ENCODE results near the gene DNAI1.
A peak's percentile ranks its signal among the peaks of the same experiment; 100 is the strongest.
"Not testable (repeated sequence)": the region's sequence is repeated elsewhere in the genome, so short reads cannot be mapped to it uniquely, and the experiment has no call there.

Gene DNAI1

DNA sequence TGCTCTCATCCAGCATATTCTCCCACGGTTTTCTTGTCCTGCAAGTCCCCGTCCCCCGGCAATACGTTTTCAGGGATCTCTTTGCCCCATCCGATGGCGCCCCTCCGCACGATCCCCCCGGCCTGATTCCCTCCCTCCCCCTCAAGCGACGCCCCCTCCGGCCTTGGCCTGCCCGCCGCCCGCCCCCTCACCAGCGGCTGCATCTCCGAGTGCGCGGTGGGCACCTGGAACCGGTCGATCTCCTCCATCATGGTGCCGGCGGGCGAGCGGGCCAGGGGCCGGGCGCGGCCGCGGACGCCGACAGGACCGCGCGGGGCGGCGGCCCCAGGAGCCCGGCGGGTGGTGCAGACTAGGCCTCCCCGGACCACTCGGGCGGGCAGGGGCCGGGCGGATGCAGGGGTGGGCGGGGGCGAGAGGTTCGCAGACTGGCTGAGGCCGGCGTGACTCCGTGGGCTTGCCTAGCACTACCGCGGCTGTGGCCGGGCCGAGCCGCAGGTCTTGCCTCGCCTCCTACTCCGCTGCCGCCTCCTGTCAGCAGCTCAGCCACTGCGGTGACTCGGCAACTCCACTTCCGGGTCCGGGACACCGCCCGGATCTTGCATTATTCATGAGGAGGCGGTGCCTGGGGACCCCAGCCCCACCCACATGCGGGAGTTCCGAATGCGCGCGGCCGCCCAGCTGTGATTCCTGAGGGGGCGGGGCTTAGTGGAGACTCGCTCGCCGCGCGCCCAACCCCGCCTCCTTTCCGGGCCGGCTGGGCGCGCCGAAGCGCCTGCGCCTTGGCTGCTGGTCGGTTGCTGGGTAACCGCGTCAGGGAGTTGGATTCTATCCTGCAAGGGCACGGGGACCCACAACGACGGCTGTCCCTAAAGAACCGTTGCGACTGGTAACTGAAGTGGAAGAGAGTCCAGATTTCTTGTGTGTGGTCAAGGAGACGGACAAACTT, at the start of gene DNAI1, which contains the start of gene FAM219A:
TSS of gene DNAI1 (plus strand) at position 793 of the 946 bp plus-strand sequence. CDS start 201 bp downstream, outside the sequence.
TSS of gene FAM219A (minus strand) at position 558 of the 946 bp plus-strand sequence. CDS start at position 251, 307 bp downstream.
- peak; percentile 96 for DNase-seq

DNA sequence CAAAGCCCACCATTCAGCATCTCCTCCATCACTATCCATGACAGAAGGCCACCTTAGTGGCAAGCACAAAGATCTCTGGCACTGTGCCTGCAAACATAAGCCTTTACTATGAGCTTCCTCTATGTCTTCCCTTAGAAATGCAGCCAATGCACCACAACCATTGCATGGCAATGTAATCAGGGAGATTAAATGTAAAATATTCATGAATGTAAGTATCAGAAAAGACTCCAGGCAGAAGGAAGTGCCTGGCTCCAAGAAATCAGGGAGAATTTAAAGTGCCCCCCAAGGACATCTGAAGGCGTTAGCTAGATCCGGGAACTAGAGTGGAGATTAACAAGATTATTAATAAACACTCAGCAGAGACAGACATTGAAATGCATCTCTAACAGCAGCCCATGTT, 49.5 kb upstream of the DNAI1 start:
- DNase-seq: no peak

- no peak for DNase-seq
Observed at GRCh38 chr9:34412336-34412735, 46.3 kb upstream of the DNAI1 start.

DNA sequence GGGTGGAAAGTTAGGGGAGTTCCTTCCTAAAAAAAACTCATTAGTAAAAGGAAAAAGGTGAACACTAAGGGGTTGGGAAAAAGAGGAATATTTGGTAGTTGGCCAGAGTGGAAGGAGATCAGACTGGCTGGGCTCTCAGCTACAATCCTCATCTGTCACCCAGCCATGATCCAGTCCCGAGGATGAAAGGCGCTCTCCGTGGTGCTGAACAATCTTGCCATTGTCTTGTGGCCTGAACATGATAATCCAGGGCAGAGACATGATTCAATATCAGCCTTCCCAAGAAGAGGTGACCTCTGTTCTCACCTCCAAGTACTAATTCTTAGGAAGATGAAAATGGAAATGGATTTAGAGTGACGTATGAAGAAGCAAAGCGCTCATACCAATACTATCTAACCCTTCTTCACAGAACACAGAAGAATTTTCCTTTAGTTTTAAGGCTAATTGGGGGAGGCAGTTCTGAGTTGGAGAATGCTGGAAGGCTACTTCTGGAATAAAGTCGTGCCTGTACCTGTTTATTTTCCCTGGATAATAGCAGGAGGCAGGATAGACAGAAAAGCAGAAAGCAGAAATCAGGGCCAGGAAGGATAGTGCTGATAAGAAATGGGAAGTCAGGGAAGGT, 45.3 kb upstream of the DNAI1 start:
- no peak for DNase-seq

DNA sequence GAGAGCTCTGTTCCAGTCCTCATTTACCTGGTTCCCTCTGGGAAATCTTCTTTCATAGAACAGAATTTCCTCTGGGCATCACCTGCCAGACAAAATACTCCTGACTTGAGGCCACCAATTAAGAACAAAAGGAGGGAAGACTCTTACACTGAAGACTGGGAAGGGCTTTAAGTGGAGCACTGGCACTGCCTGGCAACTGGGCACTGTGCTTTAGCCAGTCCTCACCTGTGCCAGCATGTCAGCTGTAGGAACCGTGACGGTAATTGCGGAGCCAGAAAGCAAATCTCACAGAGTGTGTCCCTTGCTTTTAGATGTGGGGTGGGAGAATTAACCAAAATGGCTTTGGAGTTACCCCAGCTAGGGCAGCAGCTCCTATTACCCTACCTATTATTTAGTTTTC, 40.9 kb upstream of the DNAI1 start:
- peak; percentile 3 for DNase-seq

GRCh38 chr9:34419716-34420504, 38.7 kb upstream of the DNAI1 start:
- DNase-seq: no peak

GRCh38 chr9:34426347-34427074, 32.1 kb upstream of the DNAI1 start:
- DNase-seq: no peak

GRCh38 chr9:34428325-34428958, 30.2 kb upstream of the DNAI1 start:
- DNase-seq: no peak

- peak; percentile 54 for DNase-seq
Observed at GRCh38 chr9:34430843-34431437, 27.7 kb upstream of the DNAI1 start.

- no peak for DNase-seq
Observed at GRCh38 chr9:34431667-34432066, 26.9 kb upstream of the DNAI1 start.

DNA sequence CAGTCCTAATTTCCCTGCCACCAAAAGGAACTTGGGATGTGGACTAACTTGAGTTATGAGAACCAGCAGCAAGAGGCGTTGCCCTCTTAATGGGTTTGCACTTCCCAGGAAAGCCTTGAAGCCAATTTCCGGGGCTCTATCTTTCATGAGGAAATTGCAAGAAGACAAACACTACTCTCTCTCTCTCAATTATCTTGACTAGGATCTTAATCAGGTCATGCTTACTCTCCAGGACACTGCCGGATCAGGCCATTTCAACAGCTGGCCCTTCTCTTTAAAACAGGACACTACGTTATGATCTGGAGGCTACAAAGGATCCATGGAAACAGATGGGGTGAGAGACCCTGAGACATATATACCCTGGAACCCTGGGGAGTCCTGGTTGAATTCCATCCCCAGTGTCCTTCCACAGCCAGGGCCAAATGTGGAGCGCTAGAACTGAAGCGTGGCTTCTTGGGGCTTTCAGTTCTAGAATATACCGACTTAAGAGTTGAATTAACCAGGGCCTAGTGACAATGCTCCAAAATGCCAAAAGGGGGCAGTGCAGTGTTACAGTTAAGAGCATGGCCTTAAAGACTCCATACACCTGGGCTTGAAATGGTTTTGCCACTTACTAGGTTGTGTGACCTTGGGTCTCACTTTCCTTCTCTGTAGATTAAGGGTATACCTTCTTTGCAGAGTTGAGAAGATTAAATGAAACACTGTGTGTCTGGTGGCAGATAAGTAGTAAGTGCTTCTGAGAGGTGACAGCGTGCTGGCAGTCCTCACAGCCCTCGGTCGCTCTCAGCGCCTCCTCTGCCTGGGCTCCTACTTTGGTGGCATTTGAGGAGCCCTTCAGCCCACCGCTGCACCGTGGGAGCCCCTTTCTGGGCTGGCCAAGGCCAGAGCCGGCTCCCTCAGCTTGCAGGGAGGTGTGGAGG, 21.3 kb upstream of the DNAI1 start:
- peak; percentile 30 for DNase-seq

DNA sequence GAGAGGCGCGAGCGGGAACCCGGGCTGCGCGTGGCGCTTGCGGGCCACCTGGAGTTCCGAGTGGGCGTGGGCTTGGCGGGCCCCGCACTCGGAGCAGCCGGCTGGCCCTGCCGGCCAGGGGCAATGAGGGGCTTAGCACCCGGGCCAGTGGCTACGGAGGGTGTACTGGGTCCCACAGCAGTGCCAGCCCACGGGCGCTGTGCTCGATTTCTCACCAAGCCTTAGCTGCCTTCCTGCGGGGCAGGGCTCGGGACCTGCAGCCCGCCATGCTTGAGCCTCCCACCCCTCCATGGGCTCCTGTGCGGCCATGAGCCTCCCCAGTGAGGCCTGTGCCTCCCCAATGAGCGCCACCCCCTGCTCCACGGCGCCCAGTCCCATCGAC, 20.7 kb upstream of the DNAI1 start:
- DNase-seq: not testable (repeated sequence)

DNA sequence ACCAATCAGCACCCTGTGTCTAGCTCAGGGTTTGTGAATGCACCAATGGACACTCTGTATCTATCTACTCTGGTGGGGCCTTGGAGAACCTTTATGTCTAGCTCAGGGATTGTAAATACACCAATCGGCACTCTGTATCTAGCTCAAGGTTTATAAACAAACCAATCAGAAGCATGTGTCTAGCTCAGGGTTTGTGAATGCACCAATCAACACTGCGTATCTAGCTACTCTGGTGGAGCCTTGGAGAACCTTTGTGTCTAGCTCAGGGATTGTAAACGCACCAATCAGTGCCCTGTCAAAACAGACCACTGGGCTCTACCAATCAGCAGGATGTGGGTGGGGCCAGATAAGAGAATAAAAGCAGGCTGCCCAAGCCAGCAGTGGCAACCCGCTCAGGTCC, 20.1 kb upstream of the DNAI1 start:
- DNase-seq: not testable (repeated sequence)

DNA sequence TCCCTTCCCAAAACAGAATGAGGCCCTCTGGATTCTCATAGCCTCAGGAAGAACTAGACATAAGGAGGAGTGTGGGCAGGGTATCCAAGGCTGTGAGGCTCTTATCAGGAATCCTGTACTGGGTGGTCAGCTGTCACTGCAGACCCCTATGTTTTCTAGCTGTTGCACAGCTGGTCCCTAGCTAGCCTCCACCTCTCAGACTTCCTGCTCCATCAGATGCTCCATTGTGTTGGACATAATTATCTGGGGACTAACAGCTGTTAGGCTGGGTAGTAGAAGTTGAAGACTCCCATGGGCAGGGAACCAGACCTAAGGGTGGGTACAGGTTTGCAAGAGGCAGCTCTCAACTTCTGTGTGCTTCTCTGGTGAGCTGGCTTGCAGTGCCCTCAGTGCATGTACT, 18.6 kb upstream of the DNAI1 start:
- DNase-seq: no peak

DNA sequence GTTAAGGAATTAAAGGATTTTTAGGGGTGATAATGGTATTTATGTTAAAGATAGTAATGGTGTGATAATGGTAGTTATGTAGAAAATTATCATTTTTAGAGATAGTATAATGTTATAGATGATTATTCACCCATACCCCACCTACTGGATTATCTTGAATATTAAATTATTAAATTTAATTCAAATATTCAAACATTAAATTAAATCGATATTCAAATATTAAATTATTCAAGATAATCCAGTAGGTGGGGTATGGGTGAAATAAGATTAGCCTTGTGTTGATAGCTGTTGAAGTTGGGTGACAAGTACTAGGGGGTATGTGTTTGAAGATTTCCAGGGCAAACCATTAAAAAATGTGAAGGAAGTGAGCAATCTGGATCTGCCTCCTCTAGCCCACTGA, 15.8 kb upstream of the DNAI1 start:
- DNase-seq: no peak

DNA sequence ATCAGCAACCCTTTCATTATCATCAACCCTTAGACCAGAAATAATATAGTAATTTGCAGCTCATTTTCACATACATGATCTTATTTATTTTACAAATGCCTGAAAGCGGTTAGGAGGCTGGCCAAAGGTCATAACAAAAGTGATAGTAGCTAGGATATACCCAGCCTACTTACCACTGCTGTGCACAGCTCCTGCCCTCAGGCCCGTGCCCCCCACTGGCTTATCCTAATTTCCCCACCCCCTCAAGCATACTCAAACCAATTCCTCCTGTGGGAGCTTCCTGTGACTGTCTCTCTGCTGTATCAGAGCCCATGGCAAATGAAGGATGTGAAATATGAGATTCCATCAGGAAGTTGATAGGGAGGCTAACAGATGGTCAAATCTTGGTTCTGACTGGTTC, 15.1 kb upstream of the DNAI1 start:
- DNase-seq: no peak

DNA sequence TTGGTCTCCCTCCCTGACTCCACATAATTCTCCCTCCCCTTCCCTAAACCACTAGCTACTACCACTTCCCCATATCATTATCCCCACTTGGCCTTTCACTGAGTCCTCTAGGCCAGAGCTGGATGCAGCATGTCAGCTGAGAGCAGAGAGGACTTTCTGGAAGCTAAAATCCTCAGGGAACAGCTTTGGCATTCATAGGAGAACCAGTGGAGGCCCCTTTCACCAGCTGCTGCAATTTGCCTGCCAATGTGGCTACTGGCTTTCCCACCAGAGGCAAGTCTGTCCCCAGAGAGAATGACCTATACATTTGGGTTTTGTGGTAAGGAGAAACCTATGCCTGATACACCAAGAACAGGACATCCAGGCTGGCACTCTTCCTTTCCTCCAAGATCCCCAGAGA, 14.6 kb upstream of the DNAI1 start:
- DNase-seq: no peak

GRCh38 chr9:34446468-34446891, 12.1 kb upstream of the DNAI1 start:
- DNase-seq: no peak

DNA sequence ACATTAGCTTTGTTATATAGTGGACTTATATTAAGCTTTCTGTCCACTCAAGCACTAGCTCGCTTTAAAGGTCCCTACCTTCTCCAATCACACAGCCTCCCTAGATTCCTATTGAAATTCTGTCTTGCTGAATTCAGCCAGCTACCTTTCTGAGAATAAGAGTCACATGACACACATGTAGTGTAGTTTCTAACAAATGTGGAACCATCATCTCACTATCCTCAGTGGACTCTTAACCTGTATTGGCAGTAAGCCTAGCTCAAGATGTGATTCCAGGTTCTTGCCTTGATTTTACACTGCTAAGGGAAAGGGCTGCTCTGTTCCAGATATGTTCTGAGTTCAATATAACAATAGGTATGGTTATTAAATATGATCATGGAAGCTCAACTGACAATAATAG, 11.7 kb upstream of the DNAI1 start:
- DNase-seq: no peak

DNA sequence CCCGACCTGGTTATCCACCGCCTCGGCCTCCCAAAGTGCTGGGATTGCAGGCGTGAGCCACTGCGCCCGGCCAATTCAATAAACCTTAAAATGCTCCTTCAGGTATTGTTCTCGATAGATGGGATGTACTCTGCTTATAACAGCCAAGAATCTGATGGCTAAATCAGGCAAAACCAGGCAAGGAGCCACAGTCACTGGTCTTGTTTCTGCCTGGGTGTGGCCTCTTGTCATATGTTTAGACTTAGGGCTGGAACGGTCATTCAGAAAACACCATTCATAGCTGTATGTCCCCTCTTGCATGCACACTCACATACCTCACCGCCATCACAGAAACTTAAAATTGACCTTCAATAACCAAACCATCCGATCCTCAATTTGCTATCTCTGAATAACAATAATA, 8.0 kb upstream of the DNAI1 start:
- no peak for DNase-seq

GRCh38 chr9:34451135-34451534, 7.5 kb upstream of the DNAI1 start:
- DNase-seq: no peak
